H9 (cell line): ENCODE results near the gene BHLHE41. TPM values are rescaled to one million over a fixed set of nuclear protein-coding genes. Genes with fewer than 3 reads are reported as not detected.

Source experiments
- DNase-seq: peaks from one replicate; pipeline ENCODE4 v3.0.0-alpha.2; 2017
- H2AFZ ChIP-seq: one replicate; pipeline ENCODE4 v1.6.1; 2013; ENCODE audit warnings: mild to moderate bottlenecking, low read length, control low read depth, moderate library complexity
- H2AK5ac ChIP-seq: 2 replicates; pipeline ENCODE4 v1.6.1; 2013; ENCODE audit warnings: low read length, control low read depth, mixed read lengths; ENCODE audit not compliant: insufficient read length
- H2BK120ac ChIP-seq: one replicate; pipeline ENCODE4 v1.6.1; 2013; ENCODE audit warnings: low read depth, mild to moderate bottlenecking, low read length, control low read depth, inconsistent platforms; ENCODE audit not compliant: poor library complexity, severe bottlenecking
- H2BK12ac ChIP-seq: 2 replicates; pipeline ENCODE4 v1.6.1; 2013; ENCODE audit warnings: low read length, control low read depth, mixed read lengths, low read depth; ENCODE audit not compliant: insufficient read length
- H2BK15ac ChIP-seq: 2 replicates; pipeline ENCODE4 v1.6.1; 2013; ENCODE audit warnings: low read depth, low read length, control low read depth
- H2BK20ac ChIP-seq: one replicate; pipeline ENCODE4 v1.6.1; 2013; ENCODE audit warnings: low read depth, mild to moderate bottlenecking, low read length, control low read depth, inconsistent platforms; ENCODE audit not compliant: poor library complexity, severe bottlenecking
- H2BK5ac ChIP-seq: 2 replicates; pipeline ENCODE4 v1.6.1; 2013; ENCODE audit warnings: low read length, control low read depth, mixed read lengths; ENCODE audit not compliant: insufficient read length
- H3K14ac ChIP-seq: 2 replicates; pipeline ENCODE4 v1.6.1; 2013; ENCODE audit warnings: low read length, control low read depth; ENCODE audit not compliant: insufficient read depth
- H3K18ac ChIP-seq: 2 replicates; pipeline ENCODE4 v1.6.1; 2013; ENCODE audit warnings: low read depth, mild to moderate bottlenecking, mixed read lengths, low read length, control low read depth; ENCODE audit not compliant: insufficient read length
- H3K23ac ChIP-seq: 2 replicates; pipeline ENCODE4 v1.6.1; 2013; ENCODE audit warnings: low read length, control low read depth, mixed read lengths, low read depth; ENCODE audit not compliant: insufficient read length
- H3K23me2 ChIP-seq: 2 replicates; pipeline ENCODE4 v1.6.1; 2013; ENCODE audit warnings: low read depth, mild to moderate bottlenecking, mixed read lengths, low read length, control low read depth; ENCODE audit not compliant: insufficient read length, poor library complexity, severe bottlenecking
- H3K27ac ChIP-seq: 2 replicates; pipeline ENCODE4 v1.5.1; 2013; ENCODE audit warnings: low read length, control low read depth, mixed read lengths, low read depth; ENCODE audit not compliant: insufficient read length
- H3K27me3 ChIP-seq: 2 replicates; pipeline ENCODE4 v1.6.1; 2013; ENCODE audit warnings: low read length, control low read depth, inconsistent platforms; ENCODE audit not compliant: insufficient read depth
- H3K4ac ChIP-seq: 2 replicates; pipeline ENCODE4 v1.6.1; 2013; ENCODE audit warnings: low read depth, mild to moderate bottlenecking, control low read depth, inconsistent platforms, low read length, moderate library complexity
- H3K4me1 ChIP-seq: 2 replicates; pipeline ENCODE4 v1.6.1; 2013; ENCODE audit warnings: low read length, control low read depth, inconsistent platforms; ENCODE audit not compliant: insufficient read depth
- H3K4me2 ChIP-seq: 2 replicates; pipeline ENCODE4 v1.6.1; 2013; ENCODE audit warnings: low read length, control low read depth, mixed read lengths; ENCODE audit not compliant: insufficient read length, insufficient read depth
- H3K56ac ChIP-seq: 2 replicates; pipeline ENCODE4 v1.6.1; 2013; ENCODE audit warnings: low read depth, mild to moderate bottlenecking, mixed read lengths, low read length, control low read depth; ENCODE audit not compliant: insufficient read length
- H3K79me1 ChIP-seq: 2 replicates; pipeline ENCODE4 v1.6.1; 2013; ENCODE audit warnings: low read depth, mild to moderate bottlenecking, moderate library complexity, low read length, control low read depth, inconsistent platforms; ENCODE audit not compliant: insufficient read depth, poor library complexity, severe bottlenecking
- H3K79me2 ChIP-seq: 2 replicates; pipeline ENCODE4 v1.6.1; 2013; ENCODE audit warnings: low read length, control low read depth, inconsistent platforms; ENCODE audit not compliant: insufficient read depth
- H3K9ac ChIP-seq: 2 replicates; pipeline ENCODE4 v1.6.1; 2013; ENCODE audit warnings: low read length, control low read depth, mixed read lengths; ENCODE audit not compliant: insufficient read length; ENCODE audit errors: extremely low read depth
- H3K9me3 ChIP-seq: one replicate; pipeline ENCODE4 v1.6.1; 2013; ENCODE audit warnings: low read depth, low read length, inconsistent platforms; ENCODE audit not compliant: control insufficient read depth
- H3T11ph ChIP-seq: one replicate; pipeline ENCODE4 v1.6.1; 2013; ENCODE audit warnings: mild to moderate bottlenecking, low read length, control low read depth, inconsistent platforms
- H4K20me1 ChIP-seq: one replicate; pipeline ENCODE4 v1.6.1; 2013; ENCODE audit not compliant: control insufficient read depth, insufficient read length, insufficient read depth
- H4K5ac ChIP-seq: 2 replicates; pipeline ENCODE4 v1.6.1; 2013; ENCODE audit warnings: low read depth, mild to moderate bottlenecking, mixed read lengths, low read length, control low read depth; ENCODE audit not compliant: insufficient read length
- H4K8ac ChIP-seq: replicated peaks from 2 replicates; pipeline ENCODE4 v1.6.1; 2013; ENCODE audit warnings: low read length, control low read depth, mixed read lengths, low read depth; ENCODE audit not compliant: insufficient read length
- H4K91ac ChIP-seq: 2 replicates; pipeline ENCODE4 v1.6.1; 2013; ENCODE audit warnings: low read depth, mild to moderate bottlenecking, moderate library complexity, mixed read lengths, low read length, control low read depth; ENCODE audit not compliant: insufficient read length
- H3K27ac Mint-ChIP-seq, 3 experiments: 2 replicates in 2 of 3; 3 replicates in 1 of 3; pipeline ENCODE4 v1.8.0; 2020 to 2021; ENCODE audit warnings: mixed read lengths in 3 of 3, mild to moderate bottlenecking in 1 of 3, moderate library complexity in 1 of 3
- H3K27me3 Mint-ChIP-seq: 2 replicates; pipeline ENCODE4 v1.8.0; 2021; ENCODE audit warnings: low read depth, mild to moderate bottlenecking, moderate library complexity, mixed read lengths
- H3K36me3 Mint-ChIP-seq, 3 experiments: 2 replicates in 2 of 3; 3 replicates in 1 of 3; pipeline ENCODE4 v1.8.0; 2020 to 2021; ENCODE audit warnings: low read depth in 3 of 3, mixed read lengths in 3 of 3; ENCODE audit not compliant: insufficient read depth in 1 of 3
- H3K4me1 Mint-ChIP-seq, 2 experiments: 2 replicates each; pipeline ENCODE4 v1.8.0; 2020; ENCODE audit warnings: mixed read lengths in 2 of 2
- H3K4me3 Mint-ChIP-seq, 2 experiments: 2 replicates in 1 of 2; 3 replicates in 1 of 2; pipeline ENCODE4 v1.8.0; 2020 to 2021; ENCODE audit warnings: mild to moderate bottlenecking in 2 of 2, mixed read lengths in 2 of 2, moderate library complexity in 1 of 2
- H3K9me3 Mint-ChIP-seq, 2 experiments: 2 replicates in 1 of 2; 3 replicates in 1 of 2; pipeline ENCODE4 v1.8.0; 2020; ENCODE audit warnings: mild to moderate bottlenecking in 2 of 2, mixed read lengths in 2 of 2, moderate library complexity in 1 of 2
- CTCF ChIP-seq: fragments of 200-600 bp; sonication (generic); conservative IDR thresholded peaks from 3 replicates; pipeline ENCODE4 v1.8.0; 2021; ENCODE audit warnings: antibody characterized with exemption, mild to moderate bottlenecking
- WGBS: extraction: QIAGEN DNeasy Blood & Tissue Kit; methylation state at CpG from one replicate; pipeline ENCODE4 v1.1.7; 2013; ENCODE audit warnings: missing lambda C conversion rate, low lambda C conversion rate, mixed read lengths; ENCODE audit not compliant: insufficient read length; ENCODE audit errors: extremely low coverage; 5-methylcytosine and 5-hydroxymethylcytosine counted together
- total RNA-seq: library from RNA; stranded (reverse); gene quantifications from 2 replicates; pipeline ENCODE4 v1.2.1, GENCODE V29; 2021

BHLHE41 gene
- total RNA-seq, 1 experiment from 2014 or later: 0.33 TPM

- no peak for DNase-seq
Observed at GRCh38 chr12:26106347-26106746, 18.5 kb downstream of the BHLHE41 start.

More at GRCh38 chr12:26106347-26106746, 18.5 kb downstream of the BHLHE41 start:
- no peaks in the 10 kb centered on the region for H3K9me3 Mint-ChIP-seq
- Histone ChIP-seq H3K27me3 (peaks cover 2% of the 10 kb centered on the region; the same call in 1 of the 2 replicates), H2BK15ac (no peak overlapping the region), H3K9ac (no peak overlapping the region), H4K8ac (no peak overlapping the region), H3K23ac (no peak overlapping the region), H3K23me2 (no peaks in the 10 kb centered on the region), H4K20me1 (no peaks in the 10 kb centered on the region), H3K4me2 (no peak overlapping the region), H2BK120ac (no peak overlapping the region), H3K27ac (no peak overlapping the region), H2BK5ac (no peak overlapping the region), H3K79me1 (no peaks in the 10 kb centered on the region), H4K91ac (no peak overlapping the region), H3K14ac (no peak overlapping the region), H4K5ac (no peak overlapping the region), H3K79me2 (no peaks in the 10 kb centered on the region), H2BK12ac (no peak overlapping the region), H2BK20ac (no peak overlapping the region), H3K56ac (no peak overlapping the region), H3K18ac (no peak overlapping the region), H3K4me1 (peaks cover 4% of the 10 kb centered on the region; the same call in 1 of the 2 replicates), H2AK5ac (no peak overlapping the region), H3T11ph (no peak overlapping the region), H3K4ac (no peak overlapping the region), H2AFZ (no peak overlapping the region), H3K9me3 (no peaks in the 10 kb centered on the region)
- peaks cover 12 to 24% of the 10 kb centered on the region in 2 experiments for H3K4me1 Mint-ChIP-seq
- no peak overlapping the region; a peak in 1 of 7 replicates for H3K27ac Mint-ChIP-seq
- no peak for TF ChIP-seq CTCF
- H3K27me3 Mint-ChIP-seq: peaks cover 9% of the 10 kb centered on the region
- no peaks in the 10 kb centered on the region; a peak in 1 of 7 replicates for H3K36me3 Mint-ChIP-seq
- H3K4me3 Mint-ChIP-seq: no peak overlapping the region
- WGBS: no CpG with 5 or more reads among the region's 4 CpGs
